ENCODE results near the gene PSMD9.

Gene PSMD9, protein sequence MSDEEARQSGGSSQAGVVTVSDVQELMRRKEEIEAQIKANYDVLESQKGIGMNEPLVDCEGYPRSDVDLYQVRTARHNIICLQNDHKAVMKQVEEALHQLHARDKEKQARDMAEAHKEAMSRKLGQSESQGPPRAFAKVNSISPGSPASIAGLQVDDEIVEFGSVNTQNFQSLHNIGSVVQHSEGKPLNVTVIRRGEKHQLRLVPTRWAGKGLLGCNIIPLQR

DNA sequence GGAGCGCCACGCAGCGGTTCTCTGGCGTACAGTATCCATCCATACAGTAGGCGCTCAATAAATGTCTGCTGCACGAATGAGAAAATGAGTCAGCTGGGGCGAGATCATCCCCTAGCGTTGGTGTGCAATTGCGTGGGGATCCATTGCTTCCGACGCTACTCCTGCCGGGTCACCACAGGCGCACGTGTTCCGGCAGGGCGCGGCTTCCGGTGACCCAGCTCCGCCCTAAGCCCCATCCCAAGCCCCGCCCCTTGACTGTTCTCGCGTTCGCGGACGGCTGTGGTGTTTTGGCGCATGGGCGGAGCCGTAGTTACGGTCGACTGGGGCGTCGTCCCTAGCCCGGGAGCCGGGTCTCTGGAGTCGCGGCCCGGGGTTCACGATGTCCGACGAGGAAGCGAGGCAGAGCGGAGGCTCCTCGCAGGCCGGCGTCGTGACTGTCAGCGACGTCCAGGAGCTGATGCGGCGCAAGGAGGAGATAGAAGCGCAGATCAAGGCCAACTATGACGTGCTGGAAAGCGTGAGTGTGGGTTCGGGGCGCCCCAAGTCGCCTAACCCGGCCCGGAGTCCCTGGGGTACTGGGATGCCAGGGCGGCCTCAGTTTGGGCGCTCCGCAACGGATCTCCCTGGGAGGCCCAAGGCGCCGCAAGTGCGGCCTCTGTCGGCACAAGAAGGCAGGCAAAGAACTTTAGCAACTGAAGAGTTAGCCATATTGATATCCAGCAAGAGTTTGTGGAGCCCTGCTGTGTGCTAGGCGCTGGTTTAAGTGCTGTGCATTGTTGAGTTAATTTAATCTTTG is at the start of gene PSMD9:
Gene PSMD9, plus strand, starts transcription at position 313 of the 796 bp plus-strand sequence. Its CDS starts 67 bp downstream, at position 380.
- TF ChIP-seq, protein P1, sequence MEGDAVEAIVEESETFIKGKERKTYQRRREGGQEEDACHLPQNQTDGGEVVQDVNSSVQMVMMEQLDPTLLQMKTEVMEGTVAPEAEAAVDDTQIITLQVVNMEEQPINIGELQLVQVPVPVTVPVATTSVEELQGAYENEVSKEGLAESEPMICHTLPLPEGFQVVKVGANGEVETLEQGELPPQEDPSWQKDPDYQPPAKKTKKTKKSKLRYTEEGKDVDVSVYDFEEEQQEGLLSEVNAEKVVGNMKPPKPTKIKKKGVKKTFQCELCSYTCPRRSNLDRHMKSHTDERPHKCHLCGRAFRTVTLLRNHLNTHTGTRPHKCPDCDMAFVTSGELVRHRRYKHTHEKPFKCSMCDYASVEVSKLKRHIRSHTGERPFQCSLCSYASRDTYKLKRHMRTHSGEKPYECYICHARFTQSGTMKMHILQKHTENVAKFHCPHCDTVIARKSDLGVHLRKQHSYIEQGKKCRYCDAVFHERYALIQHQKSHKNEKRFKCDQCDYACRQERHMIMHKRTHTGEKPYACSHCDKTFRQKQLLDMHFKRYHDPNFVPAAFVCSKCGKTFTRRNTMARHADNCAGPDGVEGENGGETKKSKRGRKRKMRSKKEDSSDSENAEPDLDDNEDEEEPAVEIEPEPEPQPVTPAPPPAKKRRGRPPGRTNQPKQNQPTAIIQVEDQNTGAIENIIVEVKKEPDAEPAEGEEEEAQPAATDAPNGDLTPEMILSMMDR (IDR thresholded peaks at IDR 0.05; ENCODE audit: low read depth, low read length) = peak; percentile 82
- H3K4me3 ChIP-seq (replicated peaks in 1 of 2; ENCODE audit: low read depth in 2 of 2, low read length in 2 of 2) = peak within 1 kb of the TSS; percentile 91 to 99
- peak; percentile 98 to 99 for DNase-seq (ENCODE audit: low read depth in 2 of 2)

DNA sequence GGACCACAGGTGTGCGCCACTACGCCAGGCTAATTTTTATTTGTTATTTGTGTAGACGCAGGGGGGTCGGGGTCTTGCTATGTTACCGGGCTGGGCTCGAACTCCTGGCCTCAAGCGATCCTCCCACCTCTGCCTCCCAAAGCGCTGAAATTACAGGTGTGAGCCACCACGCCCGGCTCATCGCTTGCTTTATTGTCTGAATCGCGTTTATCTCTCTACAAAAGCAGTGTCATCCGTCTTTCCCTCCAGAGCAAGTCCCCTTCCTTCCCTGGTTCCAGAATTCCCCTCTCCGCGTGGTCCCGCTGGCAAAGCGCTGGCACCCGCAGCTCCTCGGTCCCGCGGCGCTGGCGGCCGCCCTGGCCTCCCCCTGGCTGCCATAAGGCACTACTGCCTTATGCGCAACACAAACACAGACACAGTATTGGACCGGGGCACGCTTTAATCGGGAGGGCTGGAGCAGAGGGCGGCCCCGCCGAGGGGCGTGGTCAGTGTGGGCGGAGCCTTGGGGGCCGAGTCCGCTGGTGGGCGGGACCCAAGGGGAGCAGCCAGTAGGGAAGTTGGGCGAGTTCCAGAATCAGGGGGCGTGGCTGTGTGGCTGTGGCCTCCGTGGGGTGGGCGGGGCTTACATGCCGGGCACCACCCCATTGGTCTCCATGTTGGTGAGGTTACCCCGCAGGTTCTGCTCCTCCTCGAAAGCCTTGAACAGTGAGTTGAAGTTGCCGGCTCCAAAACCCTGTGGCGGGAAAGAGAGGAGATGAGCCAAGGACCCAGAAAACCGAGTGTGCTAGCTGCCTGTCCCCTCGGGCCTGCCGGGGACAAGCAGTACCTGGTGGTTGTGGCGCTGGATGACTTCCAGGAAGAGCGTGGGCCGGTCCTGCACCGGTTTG is 49.2 kb upstream of the PSMD9 start:
- peak overlapping the region; percentile 59 to 69 for H3K4me3 ChIP-seq (replicated peaks in 1 of 2; ENCODE audit: low read depth in 2 of 2, low read length in 2 of 2)
- TF ChIP-seq, protein P1 (IDR thresholded peaks at IDR 0.05; ENCODE audit: low read depth, low read length) = peak; percentile 42
- peak; percentile 98 to 99 for DNase-seq (ENCODE audit: low read depth in 2 of 2)

DNA sequence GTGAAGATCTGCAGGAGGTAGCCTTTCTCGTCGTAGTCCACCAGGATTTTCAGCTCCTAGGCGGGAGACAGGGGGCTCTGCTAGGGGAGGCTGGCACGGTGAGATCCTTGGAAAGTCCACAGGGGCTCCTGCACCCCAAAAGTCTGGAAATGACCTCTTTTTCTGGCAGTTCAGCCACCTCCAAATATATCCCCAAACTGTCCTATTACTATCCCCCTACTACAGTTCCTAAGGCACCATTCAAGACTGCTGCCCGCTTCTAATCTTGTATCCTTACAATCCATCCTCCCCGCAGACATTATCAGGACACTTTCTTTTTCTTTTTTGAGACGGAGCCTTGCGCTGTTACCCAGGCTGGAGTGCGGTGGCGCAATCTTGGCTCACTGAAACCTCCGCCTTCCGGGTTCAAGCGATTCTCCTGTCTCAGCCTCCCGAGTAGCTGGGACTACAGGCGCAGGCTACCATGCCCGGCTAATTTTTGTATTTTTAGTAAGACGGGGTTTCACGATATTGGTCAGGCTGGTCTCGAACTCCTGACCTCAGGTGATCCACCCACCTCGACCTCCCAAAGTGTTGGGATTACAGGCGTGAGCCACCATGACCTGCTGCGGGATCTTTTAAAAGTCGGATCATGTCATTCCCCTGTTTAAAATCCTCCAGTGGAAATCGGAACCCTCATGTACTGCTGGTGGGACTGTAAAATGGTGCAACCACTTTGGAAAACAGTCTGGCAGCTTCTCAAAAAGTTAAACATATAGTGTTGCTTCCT is 48.4 kb upstream of the PSMD9 start:
- TF ChIP-seq, protein P1 (IDR thresholded peaks at IDR 0.05; ENCODE audit: low read depth, low read length) = no peak
- peak overlapping the region; percentile 59 to 69 for H3K4me3 ChIP-seq (replicated peaks in 1 of 2; ENCODE audit: low read depth in 2 of 2, low read length in 2 of 2)
- no peak for DNase-seq (ENCODE audit: low read depth in 2 of 2)

DNA sequence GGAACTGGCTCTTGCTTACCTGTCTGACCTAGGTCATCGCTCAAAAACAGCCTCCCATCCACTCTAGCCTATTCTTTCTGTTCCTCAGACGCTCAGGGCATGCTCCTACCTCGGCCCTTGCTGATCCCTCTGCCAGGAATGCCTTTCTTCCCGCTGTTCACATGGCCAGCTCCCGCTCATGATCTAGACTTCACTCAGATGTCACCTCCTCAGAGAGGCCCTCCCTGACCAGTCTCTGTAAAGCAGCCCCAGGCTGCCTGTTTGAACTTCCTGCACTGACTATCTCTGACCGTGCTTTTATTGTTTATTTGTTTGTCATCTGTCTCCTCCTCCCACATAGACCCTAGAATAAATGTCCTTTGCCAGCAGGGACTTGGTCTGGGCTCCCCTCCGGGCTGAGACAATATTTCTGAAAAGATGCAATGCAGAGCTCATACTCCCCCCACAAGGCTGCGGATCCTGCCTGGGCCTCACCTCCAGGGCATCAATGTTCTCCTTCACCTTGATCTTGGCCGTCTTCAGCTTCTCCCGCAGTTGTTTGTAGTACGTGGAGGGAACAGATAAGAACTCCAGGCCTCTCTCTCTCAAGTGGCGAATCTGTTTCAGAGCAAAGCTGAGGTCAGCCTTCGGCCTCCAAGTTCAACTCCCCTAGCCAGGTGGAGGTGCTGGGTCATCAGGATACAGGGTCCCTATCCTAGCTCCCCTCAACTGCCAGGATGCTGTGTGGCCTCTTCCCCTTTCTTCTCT is 45.2 kb upstream of the PSMD9 start:
- no peak overlapping the region for H3K4me3 ChIP-seq (replicated peaks in 1 of 2; ENCODE audit: low read depth in 2 of 2, low read length in 2 of 2)
- no peak for DNase-seq (ENCODE audit: low read depth in 2 of 2)
- TF ChIP-seq, protein P1 (IDR thresholded peaks at IDR 0.05; ENCODE audit: low read depth, low read length) = no peak

DNA sequence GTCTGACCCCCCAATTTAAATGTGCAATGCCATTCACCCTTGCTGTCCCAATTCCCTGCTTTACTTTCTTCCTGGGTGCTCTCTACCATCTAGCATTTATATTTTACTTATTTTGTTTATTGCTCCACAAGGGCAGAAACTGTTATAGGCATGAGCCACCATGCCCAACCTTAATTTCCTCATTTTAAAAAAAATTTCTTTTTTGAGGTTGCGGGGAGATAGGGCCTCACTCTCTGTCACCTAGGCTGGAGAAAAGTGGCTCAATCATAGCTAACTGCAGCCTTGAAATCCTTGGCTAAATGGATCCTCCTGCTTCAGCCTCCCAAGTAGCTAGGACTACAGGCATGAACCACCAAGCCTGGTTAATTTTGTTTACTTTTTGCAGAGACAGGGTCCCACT is 42.9 kb upstream of the PSMD9 start:
- TF ChIP-seq, protein P1 (IDR thresholded peaks at IDR 0.05; ENCODE audit: low read depth, low read length) = no peak
- DNase-seq (ENCODE audit: low read depth in 2 of 2) = no peak
- H3K4me3 ChIP-seq (replicated peaks in 1 of 2; ENCODE audit: low read depth in 2 of 2, low read length in 2 of 2) = no peak overlapping the region
